ENCODE measurements around the gene OR11L1. TPM values are rescaled to one million over a fixed set of nuclear protein-coding genes. Genes with fewer than 3 reads are reported as not detected.

Gene OR11L1
- not detected for polyA plus RNA-seq (2013, experiment 1 of 2; ENCODE audit: insufficient read length)
- polyA plus RNA-seq (2013, experiment 2 of 2; ENCODE audit: insufficient read length), result not detected

GRCh38 chr1:247841796-247842195, at the start of gene OR11L1:
Gene OR11L1 (minus strand): TSS chr1:247841896. CDS start chr1:247841896, 0 bp downstream.
- no peak for DNase-seq

- no peak for DNase-seq
These were observed 43.2 kb upstream of the OR11L1 start for GRCh38 chr1:247884797-247885413.

GRCh38 chr1:247883346-247883745, 41.6 kb upstream of the OR11L1 start:
- DNase-seq, result no peak

- no peak for DNase-seq
These were observed 23.7 kb upstream of the OR11L1 start for GRCh38 chr1:247865416-247865815.

- no peak for DNase-seq
These were observed 22.9 kb upstream of the OR11L1 start for GRCh38 chr1:247864644-247865043.

- DNase-seq, result no peak
These were observed 21.1 kb upstream of the OR11L1 start for GRCh38 chr1:247862756-247863155.

- no peak for DNase-seq
These were observed 16.4 kb upstream of the OR11L1 start for GRCh38 chr1:247857985-247858619.

GRCh38 chr1:247857069-247857984, 15.6 kb upstream of the OR11L1 start, which contains the start of gene TRIM58:
Gene TRIM58 (plus strand): TSS chr1:247857187. CDS start chr1:247857247, 60 bp downstream.
- no peak for DNase-seq

- no peak for DNase-seq
These were observed 14.2 kb upstream of the OR11L1 start for GRCh38 chr1:247855911-247856310.

- no peak for DNase-seq
These were observed 13.3 kb upstream of the OR11L1 start for GRCh38 chr1:247854899-247855545.

- no peak for DNase-seq
These were observed 7.9 kb upstream of the OR11L1 start for GRCh38 chr1:247849616-247850015.

- no peak for DNase-seq
These were observed 6.7 kb upstream of the OR11L1 start for GRCh38 chr1:247848346-247848745.

GRCh38 chr1:247845693-247846017, 4.0 kb upstream of the OR11L1 start:
- no peak for DNase-seq

GRCh38 chr1:247845011-247845692, 3.5 kb upstream of the OR11L1 start:
- DNase-seq, result no peak

- DNase-seq, result no peak
These were observed 1.7 kb upstream of the OR11L1 start for GRCh38 chr1:247843411-247843810.

GRCh38 chr1:247840818-247841217, 878 bp downstream of the OR11L1 start:
- no peak for DNase-seq

GRCh38 chr1:247833601-247834000, 8.1 kb downstream of the OR11L1 start:
- DNase-seq, result no peak

GRCh38 chr1:247829656-247830055, 12.0 kb downstream of the OR11L1 start:
- DNase-seq, result no peak

GRCh38 chr1:247825362-247825761, 16.3 kb downstream of the OR11L1 start:
- no peak for DNase-seq

GRCh38 chr1:247824023-247824422, 17.7 kb downstream of the OR11L1 start, which contains the start of gene OR14A16:
Gene OR14A16 (minus strand): TSS chr1:247824119. CDS start chr1:247815729, 8,390 bp downstream.
- no peak for DNase-seq

GRCh38 chr1:247822060-247822459, 19.6 kb downstream of the OR11L1 start:
- DNase-seq, result no peak

GRCh38 chr1:247812637-247813036, 29.1 kb downstream of the OR11L1 start:
- DNase-seq, result no peak

All from fibroblast of skin of back (primary cell).